A549 treated with CORT108297 at 1 μM for 4 hours (cell line): ENCODE results near the gene AGMO. TPM values are rescaled to one million over a fixed set of nuclear protein-coding genes. Genes with fewer than 3 reads are reported as not detected.

ENCODE experiments used
- total RNA-seq: library from RNA; stranded (reverse); fragments of 200-300 nt; extraction: Qiagen RNA extraction; gene quantifications from 5 replicates; pipeline ENCODE4 v1.2.3, GENCODE V29; 2022

AGMO gene
- 0.57 to 1.1 TPM (median 0.75 TPM) in 5 replicates for total RNA-seq

GRCh38 chr7:15561835-15562234 is at the start of gene AGMO:
Gene AGMO, minus strand, starts transcription at chr7:15562015.

Other genes with a start within 250 kb of the AGMO start
- gene MEOX2, start 124.7 kb upstream of the AGMO start, total RNA-seq, result not detected in 5 replicates